GM18520 (cell line): Measurements from ENCODE around the gene THAP7.

Experiments
- ATAC-seq: cut with Tn5 transposase; IDR thresholded peaks from one replicate; pipeline ENCODE4 v1.9.1; 2021; ENCODE audit not compliant: unreplicated experiment

THAP7 gene

DNA sequence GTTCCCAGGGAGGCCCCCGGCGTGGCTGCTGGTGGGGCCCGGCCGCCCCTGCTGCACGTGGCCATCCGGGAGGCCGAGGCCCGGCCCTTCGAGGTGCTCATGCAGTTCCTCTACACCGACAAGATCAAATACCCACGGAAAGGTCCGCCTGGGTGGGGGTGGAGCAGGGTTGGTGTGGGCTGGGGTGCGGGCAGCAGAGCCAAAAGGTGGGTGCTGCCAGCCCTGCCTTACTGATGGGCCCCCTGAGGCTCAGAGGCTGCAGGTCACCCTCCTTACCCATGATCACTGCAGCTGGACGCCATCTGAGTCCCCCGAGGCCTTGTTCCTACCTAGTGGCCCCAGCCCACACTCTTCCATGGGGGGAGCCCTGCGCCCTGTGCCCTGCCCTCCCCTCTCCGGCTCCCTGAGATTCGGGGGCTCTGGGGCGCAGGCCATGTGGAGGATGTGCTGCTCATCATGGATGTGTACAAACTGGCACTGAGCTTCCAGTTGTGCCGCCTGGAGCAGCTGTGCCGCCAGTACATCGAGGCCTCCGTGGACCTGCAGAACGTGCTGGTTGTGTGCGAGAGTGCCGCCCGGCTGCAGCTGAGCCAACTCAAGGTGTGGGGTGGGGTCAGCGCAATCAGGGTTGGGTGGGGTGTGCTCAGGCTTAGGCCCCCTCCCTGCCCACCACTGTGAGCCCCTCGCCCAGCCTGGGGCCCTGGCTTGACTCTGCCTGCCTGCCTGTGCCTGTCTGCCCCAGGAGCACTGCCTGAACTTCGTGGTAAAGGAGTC, 7.6 kb downstream of the THAP7 start:
- ATAC-seq, result no peak

GRCh38 chr22:20993304-20994127, 8.4 kb downstream of the THAP7 start:
- ATAC-seq, result no peak

GRCh38 chr22:20992456-20993303, 9.2 kb downstream of the THAP7 start:
- no peak for ATAC-seq

DNA sequence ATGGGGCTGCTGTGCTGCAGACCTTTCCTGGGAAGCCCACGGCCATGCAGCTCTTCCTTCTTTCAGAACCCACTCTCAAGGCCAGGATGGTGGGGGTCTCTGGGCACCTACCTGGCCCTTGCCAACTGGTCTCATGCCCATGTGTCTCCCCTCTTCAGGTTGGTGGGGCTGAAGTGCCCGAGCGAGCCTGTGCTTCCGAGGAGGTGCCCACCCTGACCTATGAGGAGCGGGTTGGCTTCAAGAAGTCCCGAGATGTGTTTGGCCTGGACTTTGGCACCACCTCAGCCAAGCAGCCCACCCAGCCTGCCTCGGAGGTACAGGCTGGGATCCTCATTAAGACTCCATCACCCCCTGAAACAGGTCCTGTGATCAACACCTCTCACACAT, 9.9 kb downstream of the THAP7 start:
- ATAC-seq, result no peak

DNA sequence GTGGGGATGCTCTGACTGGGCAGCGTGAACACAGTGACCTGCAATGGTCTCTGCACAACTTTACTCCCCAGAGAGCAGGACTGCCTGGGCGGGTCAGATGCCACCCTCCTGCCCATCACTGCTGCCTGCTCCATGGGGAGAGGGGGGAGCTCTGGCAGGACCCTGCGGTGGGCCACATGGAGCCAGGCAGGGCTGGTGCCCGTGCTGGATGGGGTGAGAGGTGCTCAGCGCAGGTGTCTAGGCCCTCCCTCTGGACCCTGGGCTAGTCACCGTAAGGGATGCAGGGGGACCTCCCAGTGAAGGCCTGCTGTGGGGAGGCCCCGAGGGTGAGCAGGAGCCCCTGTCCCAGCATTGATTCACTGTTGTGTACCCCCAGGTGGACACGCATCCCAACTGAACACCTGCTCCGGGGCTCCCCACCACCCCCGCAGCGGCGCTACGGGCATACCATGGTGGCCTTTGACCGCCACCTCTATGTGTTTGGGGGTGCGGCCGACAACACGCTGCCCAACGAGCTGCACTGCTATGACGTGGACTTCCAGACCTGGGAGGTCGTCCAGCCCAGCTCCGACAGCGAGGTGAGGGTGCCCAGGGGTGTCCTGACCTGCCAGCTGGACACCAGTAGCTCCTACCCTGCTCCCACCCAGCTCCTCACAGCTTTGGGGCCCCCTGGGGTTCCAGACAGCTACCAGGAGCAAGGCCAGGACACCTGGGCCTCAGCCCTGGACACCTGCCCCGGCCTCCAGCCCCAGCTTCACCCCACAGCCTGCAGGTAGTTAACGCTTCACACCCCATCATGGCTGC, 10.5 kb downstream of the THAP7 start:
- ATAC-seq, result no peak

DNA sequence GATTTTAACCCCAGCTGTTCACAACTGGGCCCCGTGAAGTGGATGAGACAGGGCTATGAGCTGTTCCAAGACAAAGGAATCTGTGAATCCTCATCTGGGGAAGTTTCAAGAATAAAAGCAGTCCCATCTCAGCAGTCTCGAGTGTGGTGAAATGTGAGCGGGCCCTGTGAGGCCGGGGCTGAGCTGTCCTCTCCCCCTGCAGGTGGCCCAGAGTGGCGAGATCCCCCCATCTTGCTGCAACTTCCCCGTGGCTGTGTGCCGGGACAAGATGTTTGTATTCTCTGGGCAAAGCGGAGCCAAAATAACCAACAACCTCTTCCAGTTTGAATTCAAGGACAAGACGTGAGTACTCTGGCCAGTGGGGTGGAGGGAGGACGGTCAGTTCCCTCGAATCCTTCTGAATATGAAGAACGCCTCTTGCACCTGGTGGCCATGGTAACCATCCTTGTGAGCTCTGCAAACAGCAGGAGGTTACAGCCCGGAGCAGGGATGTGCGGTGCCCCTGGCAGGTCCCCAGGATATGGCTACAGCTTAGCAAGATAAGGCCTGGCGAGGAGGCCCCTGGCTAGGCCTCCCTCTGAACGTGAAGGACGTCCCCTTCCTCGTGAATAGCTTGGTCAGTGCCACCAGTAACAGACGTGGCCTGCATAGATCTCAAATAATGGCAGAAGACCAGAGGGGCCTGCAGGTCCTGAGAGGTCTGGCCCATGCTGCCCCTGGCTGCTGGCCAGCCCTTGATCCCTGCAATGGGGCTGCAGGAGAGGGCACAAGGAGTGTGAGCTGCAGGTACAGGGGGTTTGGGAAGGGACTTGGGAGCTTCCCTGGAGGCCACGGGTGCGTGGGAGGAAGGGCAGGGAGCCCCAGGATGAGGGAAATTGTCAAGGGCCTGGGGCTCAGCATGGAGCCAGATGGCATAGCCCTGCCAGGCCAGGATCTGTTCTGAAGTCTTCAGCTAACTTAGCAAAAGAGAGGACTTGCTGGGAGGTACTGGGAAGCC, 11.4 kb downstream of the THAP7 start:
- ATAC-seq, result no peak

DNA sequence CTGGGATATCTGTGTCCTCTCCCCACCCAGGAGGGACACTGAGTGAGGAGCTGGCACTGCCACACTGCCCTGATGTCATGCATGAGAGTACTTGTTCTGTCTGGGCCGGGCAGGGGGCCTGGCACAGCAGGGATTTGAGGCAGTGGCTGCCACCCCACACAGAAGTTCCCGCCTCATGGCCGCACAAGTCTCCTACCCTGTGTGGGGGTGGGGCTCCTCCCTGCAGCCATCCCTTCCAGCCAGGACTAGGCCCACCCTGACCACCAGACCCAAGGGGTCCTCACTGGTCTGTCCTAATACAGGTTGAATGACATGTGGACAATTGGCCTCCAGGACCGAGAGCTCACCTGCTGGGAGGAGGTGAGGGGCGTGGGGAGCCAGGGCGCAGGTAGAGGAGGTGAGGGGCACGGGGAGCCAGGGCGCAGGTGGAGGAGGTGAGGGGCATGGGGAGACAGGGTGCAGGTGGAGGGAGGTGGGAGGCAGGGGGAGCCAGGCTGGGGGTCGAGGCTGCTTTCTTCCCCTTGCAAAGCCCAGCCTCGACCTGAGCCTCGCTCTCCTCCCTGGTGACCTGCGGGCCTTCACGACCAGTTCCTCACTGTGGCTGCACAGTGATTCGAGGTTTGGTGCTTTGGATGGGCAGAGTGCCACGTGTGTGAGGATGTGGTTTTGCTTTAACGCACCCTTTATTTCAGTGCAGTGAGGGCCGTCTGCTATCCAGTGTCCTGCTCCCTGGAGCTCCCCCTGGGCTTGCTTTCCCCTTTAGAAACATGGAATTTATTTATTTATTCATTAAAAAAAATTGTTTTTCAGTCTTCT, 12.4 kb downstream of the THAP7 start:
- no peak for ATAC-seq

- ATAC-seq, result no peak
Measured at GRCh38 chr22:20988573-20989322, 13.2 kb downstream of the THAP7 start.

- ATAC-seq, result no peak
Measured at GRCh38 chr22:20987375-20987774, 14.5 kb downstream of the THAP7 start.

DNA sequence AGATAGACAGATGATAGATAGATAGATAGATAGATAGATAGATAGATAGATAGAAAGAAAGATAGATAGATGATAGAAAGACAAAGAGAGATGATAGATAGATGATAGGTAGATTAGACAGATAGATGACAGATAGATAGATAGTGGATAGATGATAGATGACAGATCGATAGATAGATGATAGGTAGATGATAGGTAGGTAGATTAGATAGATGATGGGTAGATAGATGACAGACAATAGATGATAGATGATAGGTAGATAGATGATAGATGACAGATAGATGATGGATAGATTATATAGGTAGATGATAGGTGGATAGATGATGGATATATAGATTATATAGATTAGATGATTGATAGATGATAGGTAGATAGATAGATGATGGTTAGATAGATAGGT, 15.6 kb downstream of the THAP7 start:
- no peak for ATAC-seq

- no peak for ATAC-seq
Measured at GRCh38 chr22:20985720-20986119, 16.2 kb downstream of the THAP7 start.

GRCh38 chr22:20983081-20983771, 18.7 kb downstream of the THAP7 start:
- ATAC-seq, result no peak

- no peak for ATAC-seq
Measured at GRCh38 chr22:20982563-20982882, 19.4 kb downstream of the THAP7 start.

GRCh38 chr22:20981787-20982562, 19.9 kb downstream of the THAP7 start, which contains the start of gene LZTR1:
Gene LZTR1 (plus strand): TSS chr22:20982297. CDS start chr22:20982372, 75 bp downstream.
- ATAC-seq, result peak; percentile 74

GRCh38 chr22:20980938-20981722, 20.8 kb downstream of the THAP7 start:
- ATAC-seq, result no peak

DNA sequence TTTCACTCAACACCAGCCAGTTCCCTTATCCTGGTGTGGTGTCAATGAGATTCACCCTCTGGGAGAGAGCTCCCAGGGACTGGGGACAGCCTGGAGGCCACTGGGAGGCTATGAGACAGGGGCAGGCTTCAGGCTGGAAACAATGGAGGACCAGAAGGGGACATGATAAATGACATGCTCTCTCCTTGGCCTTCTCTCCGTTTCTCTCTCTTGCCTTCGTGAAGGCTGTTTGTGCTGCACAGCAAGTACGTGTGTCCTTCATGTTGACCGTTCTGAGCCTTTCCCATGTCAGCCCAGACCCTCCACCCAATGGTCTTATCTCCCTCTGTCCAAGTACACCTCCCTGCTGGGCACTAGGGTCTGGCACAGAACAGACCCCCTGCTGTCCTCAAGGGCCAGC, 21.4 kb downstream of the THAP7 start:
- no peak for ATAC-seq
